Measurements from ENCODE around the gene NDUFV3.

DNA sequence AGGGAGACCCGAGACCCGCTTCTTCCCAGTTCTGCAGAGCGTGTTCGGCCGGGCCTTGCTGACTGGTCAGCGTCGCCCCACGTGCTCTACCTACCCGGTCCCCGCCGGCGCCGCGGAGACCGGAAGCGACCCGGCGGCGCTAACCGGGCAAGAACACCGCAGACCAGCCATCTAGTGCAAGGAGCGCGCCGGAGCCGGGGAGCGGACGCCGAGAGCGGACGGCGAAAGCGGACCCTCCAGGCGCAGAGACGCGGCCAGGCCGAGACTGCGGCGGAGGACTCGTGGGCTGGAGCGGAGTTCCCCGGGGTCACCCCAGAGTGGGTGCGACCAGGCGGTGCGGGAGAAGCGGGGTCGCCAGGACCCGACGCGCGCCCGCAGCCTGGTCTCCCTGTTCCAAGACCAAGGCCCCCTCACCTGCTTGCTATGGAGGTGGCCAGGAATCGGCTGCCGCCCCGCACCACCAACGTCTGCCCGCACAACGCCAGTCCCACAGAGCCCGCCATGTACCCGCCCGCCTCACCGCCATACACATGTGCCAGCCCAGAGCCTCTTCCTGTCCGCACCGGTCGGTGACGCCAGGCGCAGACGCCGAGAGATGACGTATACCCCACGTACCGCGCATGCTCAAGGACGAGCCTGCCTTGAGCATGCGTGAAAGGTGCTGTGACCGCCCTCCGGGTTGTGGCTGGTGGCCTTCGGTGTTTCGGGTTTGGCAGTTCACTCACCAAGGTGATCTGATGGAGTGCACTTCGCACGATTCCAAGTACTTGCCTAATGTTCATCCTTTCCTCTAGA is 13.9 kb upstream of the NDUFV3 start, which contains the start of gene WDR4:
- TF ChIP-seq EZH2 (IDR thresholded peaks at IDR 0.05; ENCODE audit: low read depth, low read length, severe bottlenecking) (no peak), YY1 (IDR thresholded peaks at IDR 0.05; ENCODE audit: low read depth, low read length) (peak; percentile 74; the same call in 1 of the 2 replicates), ZNF274 (IDR thresholded peaks at IDR 0.05; ENCODE audit: borderline replicate concordance, extremely low read depth, low read length) (no peak)
- TF ChIP-seq, protein P1, sequence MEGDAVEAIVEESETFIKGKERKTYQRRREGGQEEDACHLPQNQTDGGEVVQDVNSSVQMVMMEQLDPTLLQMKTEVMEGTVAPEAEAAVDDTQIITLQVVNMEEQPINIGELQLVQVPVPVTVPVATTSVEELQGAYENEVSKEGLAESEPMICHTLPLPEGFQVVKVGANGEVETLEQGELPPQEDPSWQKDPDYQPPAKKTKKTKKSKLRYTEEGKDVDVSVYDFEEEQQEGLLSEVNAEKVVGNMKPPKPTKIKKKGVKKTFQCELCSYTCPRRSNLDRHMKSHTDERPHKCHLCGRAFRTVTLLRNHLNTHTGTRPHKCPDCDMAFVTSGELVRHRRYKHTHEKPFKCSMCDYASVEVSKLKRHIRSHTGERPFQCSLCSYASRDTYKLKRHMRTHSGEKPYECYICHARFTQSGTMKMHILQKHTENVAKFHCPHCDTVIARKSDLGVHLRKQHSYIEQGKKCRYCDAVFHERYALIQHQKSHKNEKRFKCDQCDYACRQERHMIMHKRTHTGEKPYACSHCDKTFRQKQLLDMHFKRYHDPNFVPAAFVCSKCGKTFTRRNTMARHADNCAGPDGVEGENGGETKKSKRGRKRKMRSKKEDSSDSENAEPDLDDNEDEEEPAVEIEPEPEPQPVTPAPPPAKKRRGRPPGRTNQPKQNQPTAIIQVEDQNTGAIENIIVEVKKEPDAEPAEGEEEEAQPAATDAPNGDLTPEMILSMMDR (IDR thresholded peaks at IDR 0.05; ENCODE audit: control extremely low read depth in 1 of 3, insufficient read depth in 1 of 3, low read depth in 1 of 3, low read length in 3 of 3): no peak

All from H1 (cell line).